RWPE2 (cell line): Measurements from ENCODE around the gene SLX4IP.
A peak's percentile ranks its signal among the peaks of the same experiment; 100 is the strongest.

ENCODE experiments used
- ATAC-seq: fragments of 200-7000 bp; cut with Tn5 transposase; 3 replicates; pipeline ENCODE4 v1.9.1; 2021; ENCODE audit warnings: low read depth
- DNase-seq: peaks from one replicate; pipeline ENCODE4 v3.0.0-alpha.2; 2020; ENCODE audit warnings: low spot score
- H3K27ac ChIP-seq: fragments of 450-650 bp; 2 replicates; pipeline ENCODE4 v1.5.1; 2017; ENCODE audit warnings: mild to moderate bottlenecking; ENCODE audit not compliant: poor library complexity, severe bottlenecking
- H3K27me3 ChIP-seq: fragments of 250-450 bp; sonication (Bioruptor Pico); 2 replicates; pipeline ENCODE4 v1.5.1; 2021; ENCODE audit warnings: mild to moderate bottlenecking, moderate library complexity; ENCODE audit not compliant: insufficient read depth, poor library complexity, severe bottlenecking
- H3K36me3 ChIP-seq: fragments of 250-450 bp; sonication (Bioruptor Pico); 2 replicates; pipeline ENCODE4 v1.5.1; 2020; ENCODE audit warnings: low read depth, mild to moderate bottlenecking, moderate library complexity
- H3K4me1 ChIP-seq: fragments of 250-450 bp; sonication (Bioruptor Pico); 2 replicates; pipeline ENCODE4 v1.5.1; 2021; ENCODE audit warnings: mild to moderate bottlenecking, moderate library complexity; ENCODE audit not compliant: insufficient read depth, poor library complexity, severe bottlenecking
- H3K4me3 ChIP-seq: fragments of 250-450 bp; sonication (Bioruptor Pico); 2 replicates; pipeline ENCODE4 v1.5.1; 2021; ENCODE audit warnings: mild to moderate bottlenecking, moderate library complexity; ENCODE audit not compliant: severe bottlenecking
- H3K9me3 ChIP-seq: fragments of 250-450 bp; sonication (Bioruptor Pico); 2 replicates; pipeline ENCODE4 v1.5.1; 2021; ENCODE audit warnings: mild to moderate bottlenecking, moderate library complexity; ENCODE audit not compliant: severe bottlenecking
- TF ChIP-seq, protein P1 (sequence below): fragments of 450-650 bp; IDR thresholded peaks from one replicate; pipeline ENCODE4 v1.5.1; 2017; ENCODE audit warnings: mild to moderate bottlenecking, moderate library complexity; ENCODE audit not compliant: poor library complexity, severe bottlenecking

The SLX4IP gene

DNA sequence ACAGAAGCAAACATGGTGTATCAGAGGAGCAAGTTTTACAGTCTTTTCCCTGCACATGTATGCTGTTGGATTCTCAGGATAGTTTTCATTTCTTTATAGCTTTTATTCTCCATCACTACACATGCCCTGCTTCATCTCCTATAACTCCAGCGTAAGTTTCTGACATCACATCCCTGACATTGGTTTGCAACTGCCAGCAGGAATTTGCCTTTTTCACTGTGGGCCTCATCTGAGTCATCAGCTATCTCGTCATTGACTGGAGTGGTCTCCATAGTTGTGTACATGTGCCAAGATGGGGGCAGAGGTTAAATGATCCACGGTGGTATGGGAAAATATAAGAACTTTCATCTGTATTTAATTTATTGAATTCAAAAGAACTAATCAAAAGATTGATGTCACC, 96.7 kb downstream of the SLX4IP start:
- TF ChIP-seq, protein P1, sequence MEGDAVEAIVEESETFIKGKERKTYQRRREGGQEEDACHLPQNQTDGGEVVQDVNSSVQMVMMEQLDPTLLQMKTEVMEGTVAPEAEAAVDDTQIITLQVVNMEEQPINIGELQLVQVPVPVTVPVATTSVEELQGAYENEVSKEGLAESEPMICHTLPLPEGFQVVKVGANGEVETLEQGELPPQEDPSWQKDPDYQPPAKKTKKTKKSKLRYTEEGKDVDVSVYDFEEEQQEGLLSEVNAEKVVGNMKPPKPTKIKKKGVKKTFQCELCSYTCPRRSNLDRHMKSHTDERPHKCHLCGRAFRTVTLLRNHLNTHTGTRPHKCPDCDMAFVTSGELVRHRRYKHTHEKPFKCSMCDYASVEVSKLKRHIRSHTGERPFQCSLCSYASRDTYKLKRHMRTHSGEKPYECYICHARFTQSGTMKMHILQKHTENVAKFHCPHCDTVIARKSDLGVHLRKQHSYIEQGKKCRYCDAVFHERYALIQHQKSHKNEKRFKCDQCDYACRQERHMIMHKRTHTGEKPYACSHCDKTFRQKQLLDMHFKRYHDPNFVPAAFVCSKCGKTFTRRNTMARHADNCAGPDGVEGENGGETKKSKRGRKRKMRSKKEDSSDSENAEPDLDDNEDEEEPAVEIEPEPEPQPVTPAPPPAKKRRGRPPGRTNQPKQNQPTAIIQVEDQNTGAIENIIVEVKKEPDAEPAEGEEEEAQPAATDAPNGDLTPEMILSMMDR, result no peak
- no peak for DNase-seq
- Histone ChIP-seq H3K4me3 (no peak overlapping the region), H3K27me3 (no peaks in the 10 kb centered on the region), H3K36me3 (no peaks in the 10 kb centered on the region), H3K27ac (no peak overlapping the region), H3K9me3 (no peaks in the 10 kb centered on the region), H3K4me1 (peaks cover 3% of the 10 kb centered on the region)
- ATAC-seq, result no peak

DNA sequence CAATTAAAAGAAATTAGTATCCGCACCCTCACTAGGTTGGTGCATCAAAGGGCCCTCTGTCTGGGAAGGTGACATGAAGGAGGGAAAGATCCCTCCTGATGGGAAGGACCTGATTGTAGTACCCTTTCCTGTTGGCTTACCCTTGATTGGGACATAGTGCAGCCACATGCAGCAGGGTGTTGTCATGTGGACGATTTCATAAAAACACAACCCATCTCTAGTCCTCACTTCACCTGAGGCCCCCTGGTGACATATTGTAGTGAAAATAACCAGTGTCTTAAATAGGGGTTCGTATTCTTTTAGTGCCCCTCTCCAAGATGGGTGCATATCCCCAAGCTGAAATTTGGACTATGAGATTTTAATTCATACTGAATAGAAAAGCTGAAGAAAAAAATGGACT, 97.3 kb downstream of the SLX4IP start:
- no peak for DNase-seq
- ATAC-seq, result no peak

DNA sequence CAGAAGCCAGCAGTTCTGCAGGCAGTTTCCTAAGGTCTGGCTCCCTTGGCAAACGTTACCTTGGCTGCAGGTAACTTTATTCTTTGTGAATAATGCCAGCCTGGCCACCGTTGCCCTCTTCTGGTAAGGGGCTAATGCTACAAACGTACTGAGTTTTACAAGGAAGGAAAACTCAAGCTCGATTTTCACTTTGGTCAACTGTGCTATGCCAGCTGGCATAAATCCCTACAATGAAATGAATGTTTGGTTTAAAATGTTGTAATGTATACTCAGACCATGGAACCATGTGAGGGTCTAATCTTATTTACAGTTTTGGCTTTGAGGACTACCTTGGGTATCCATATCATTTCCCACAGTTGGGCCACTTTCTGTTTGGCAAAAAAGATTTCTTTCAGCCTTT, 101.4 kb downstream of the SLX4IP start:
- H3K36me3 ChIP-seq, result no peaks in the 10 kb centered on the region
- H3K27me3 ChIP-seq, result no peaks in the 10 kb centered on the region
- no peak overlapping the region for H3K27ac ChIP-seq
- no peaks in the 10 kb centered on the region for H3K9me3 ChIP-seq
- no peak overlapping the region for H3K4me3 ChIP-seq
- H3K4me1 ChIP-seq, result peaks cover 35% of the 10 kb centered on the region
- peak; percentile 44; the same call in 2 of the 3 replicates for ATAC-seq
- no peak for DNase-seq
- TF ChIP-seq, protein P1, result peak; percentile 86

More for the DNA sequence above, 97.3 kb downstream of the SLX4IP start:
- H3K4me3 ChIP-seq, result no peak overlapping the region
- H3K36me3 ChIP-seq, result no peaks in the 10 kb centered on the region
- H3K27ac ChIP-seq, result no peak overlapping the region
- no peaks in the 10 kb centered on the region for H3K27me3 ChIP-seq
- TF ChIP-seq, protein P1, result no peak
- H3K9me3 ChIP-seq, result no peaks in the 10 kb centered on the region
- peaks cover 5% of the 10 kb centered on the region for H3K4me1 ChIP-seq

DNA sequence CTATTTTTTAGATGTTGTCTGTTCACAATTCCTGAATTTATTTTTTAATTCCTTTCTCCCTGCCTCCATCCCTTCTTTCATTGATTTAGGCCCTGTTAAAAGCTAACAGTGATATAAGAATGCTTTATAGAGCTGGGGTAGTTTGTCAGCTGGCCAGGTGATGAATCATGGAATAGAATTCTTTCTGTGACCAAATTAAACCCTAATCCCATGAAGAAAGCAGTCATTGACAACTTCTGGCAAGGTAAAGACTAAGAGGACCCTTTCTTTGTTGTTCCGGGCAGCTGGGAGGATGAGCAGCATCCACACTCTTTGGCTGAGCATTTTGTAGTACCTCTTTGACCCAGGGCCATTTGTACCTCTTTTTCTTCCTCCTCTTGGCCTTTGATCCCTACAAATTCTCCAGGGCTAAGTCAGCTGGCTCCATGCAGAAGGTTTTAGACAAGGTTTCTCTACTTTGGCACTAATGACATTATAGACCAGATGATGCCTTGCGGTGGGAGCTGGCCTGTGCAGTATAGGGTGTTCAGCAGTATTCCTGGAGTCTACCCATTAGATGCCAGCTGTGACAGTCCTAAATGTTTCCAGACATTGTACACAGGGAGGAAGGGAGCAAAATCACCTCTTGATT, 102.9 kb downstream of the SLX4IP start:
- Histone ChIP-seq H3K27ac (no peak overlapping the region), H3K36me3 (no peaks in the 10 kb centered on the region), H3K9me3 (no peaks in the 10 kb centered on the region), H3K4me3 (no peak overlapping the region), H3K27me3 (no peaks in the 10 kb centered on the region), H3K4me1 (peaks cover 37% of the 10 kb centered on the region)
- DNase-seq (no peak), ATAC-seq (0 out of 3 replicates have a peak, but pooled peaks have one; percentile 20)
- TF ChIP-seq, protein P1, result no peak

DNA sequence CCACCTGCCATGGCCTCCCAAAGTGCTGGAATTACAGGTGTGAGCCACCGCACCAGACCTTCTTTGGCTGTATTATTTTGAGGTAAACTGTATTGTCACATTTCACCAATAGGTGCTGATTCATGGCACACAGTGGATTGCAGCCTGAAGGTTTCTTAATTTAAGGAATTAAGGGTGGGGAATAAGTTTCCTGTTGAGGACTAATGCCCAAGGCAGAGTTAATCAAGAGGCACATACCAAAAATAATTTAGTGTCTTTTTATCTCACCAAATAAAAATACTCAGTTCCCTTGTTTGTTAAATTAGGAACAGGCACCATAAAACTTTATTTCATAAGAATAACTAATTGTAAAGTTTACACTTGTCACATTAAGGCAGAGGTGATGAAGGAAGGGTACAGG, 103.7 kb downstream of the SLX4IP start:
- no peak overlapping the region for H3K27ac ChIP-seq
- no peaks in the 10 kb centered on the region for H3K27me3 ChIP-seq
- H3K4me3 ChIP-seq, result no peak overlapping the region
- H3K9me3 ChIP-seq, result no peaks in the 10 kb centered on the region
- no peaks in the 10 kb centered on the region for H3K36me3 ChIP-seq
- ATAC-seq (no peak), DNase-seq (no peak)
- TF ChIP-seq, protein P1, result no peak
- H3K4me1 ChIP-seq, result peaks cover 37% of the 10 kb centered on the region
